K562 (cell line): ENCODE measurements around the gene CDK14. TPM values are rescaled to one million over a fixed set of nuclear protein-coding genes. Genes with fewer than 3 reads are reported as not detected.

Source experiments
- ATAC-seq: fragments of 200-7000 bp; cut with Tn5 transposase; 3 replicates; pipeline ENCODE4 v1.9.1; 2020; ENCODE audit warnings: moderate library complexity
- BruUV-seq: library from RNA; stranded (reverse); fragments of 400-500 nt; replicated peaks from 2 replicates; lab custom pipeline; 2021; lab: Mats Ljungman, UMichigan
- CTCF ChIA-PET: fragments of 300-600 bp; formaldehyde crosslinking; extraction: SDS; loops from one replicate; lab custom pipeline; 2021; ENCODE audit warnings: low intra/inter-chr PET ratio; lab: Yijun Ruan, JAX
- POLR2A ChIA-PET: fragments of 300-600, 350-650 bp; sonication (Branson Sonifier 250); formaldehyde crosslinking; extraction: SDS; loops from one replicate; lab custom pipeline; 2021; ENCODE audit warnings: antibody characterized with exemption, inconsistent platforms; lab: Yijun Ruan, JAX
- DNase-seq, 4 experiments: peaks; one replicate each; pipeline versions ENCODE4 v3.0.0 to v3.0.0-alpha.2; 2011 to 2018; ENCODE audit warnings: low spot score in 3 of 4, mixed read lengths in 3 of 4; ENCODE audit errors: extremely low read depth in 1 of 4
- FAIRE-seq: peaks from 2 replicates; lab custom pipeline; 2011; peaks lifted over from hg19 to GRCh38; lab: Jason Lieb, UNC
- H2AFZ ChIP-seq: 2 replicates; pipeline ENCODE4 v1.6.0; 2011; ENCODE audit warnings: low read depth, low read length, control low read depth, inconsistent platforms
- H3K27ac ChIP-seq: fragments of 200-600 bp; 3 replicates; pipeline ENCODE4 v1.8.0; 2011; ENCODE audit warnings: low read depth, mild to moderate bottlenecking, control low read depth, inconsistent platforms, low read length, moderate library complexity, mixed read lengths; ENCODE audit errors: extremely low read depth
- H3K27me3 ChIP-seq, 2 experiments: fragments of 300-600 bp in 1 of 2; 2 replicates in 1 of 2; 3 replicates in 1 of 2; pipeline versions ENCODE4 v1.6.0 to v1.8.0; 2011; ENCODE audit warnings: inconsistent platforms in 2 of 2, low read length in 2 of 2, mild to moderate bottlenecking in 1 of 2, mixed read lengths in 1 of 2, moderate library complexity in 1 of 2; ENCODE audit not compliant: control insufficient read depth in 2 of 2, insufficient read depth in 2 of 2
- H3K36me3 ChIP-seq: fragments of 300-600 bp; 3 replicates; pipeline ENCODE4 v1.8.0; 2011; ENCODE audit warnings: mild to moderate bottlenecking, low read length, inconsistent platforms; ENCODE audit not compliant: control insufficient read depth, insufficient read depth
- H3K4me1 ChIP-seq, 2 experiments: fragments of 200-600 bp in 1 of 2; replicated peaks in 1 of 2; 2 replicates in 1 of 2; 3 replicates in 1 of 2; pipeline versions ENCODE4 v1.5.1 to v1.8.0; 2011; ENCODE audit warnings: inconsistent platforms in 2 of 2, low read length in 2 of 2, mild to moderate bottlenecking in 1 of 2, mixed read lengths in 1 of 2, moderate library complexity in 1 of 2; ENCODE audit not compliant: control insufficient read depth in 2 of 2, insufficient read depth in 2 of 2
- H3K4me2 ChIP-seq: 2 replicates; pipeline ENCODE4 v1.6.1; 2011; ENCODE audit warnings: low read length, control low read depth, inconsistent platforms, mixed read lengths; ENCODE audit not compliant: insufficient read depth
- H3K4me3 ChIP-seq: fragments of 200-600 bp; sonication (generic), shearing (Covaris generic); 2 replicates; pipeline ENCODE4 v1.5.1; 2016; ENCODE audit warnings: control low read depth, inconsistent platforms
- H3K79me2 ChIP-seq: fragments of 200-600 bp; 3 replicates; pipeline ENCODE4 v1.8.0; 2011; ENCODE audit warnings: low read length, inconsistent platforms; ENCODE audit not compliant: control insufficient read depth, insufficient read depth
- H3K9ac ChIP-seq, 2 experiments: 2 replicates each; pipeline versions ENCODE4 v1.6.0 to v1.6.1; 2011; ENCODE audit warnings: low read depth in 2 of 2, low read length in 2 of 2, control low read depth in 1 of 2, inconsistent platforms in 1 of 2, mild to moderate bottlenecking in 1 of 2, mixed read lengths in 1 of 2; ENCODE audit not compliant: insufficient read depth in 1 of 2
- H3K9me1 ChIP-seq: one replicate; pipeline ENCODE4 v1.6.0; 2011; ENCODE audit warnings: inconsistent platforms, mild to moderate bottlenecking, low read length, moderate library complexity; ENCODE audit not compliant: control insufficient read depth, insufficient read depth
- H3K9me3 ChIP-seq: replicated peaks from 2 replicates; pipeline ENCODE4 v1.5.1; 2011; ENCODE audit warnings: low read depth, low read length, inconsistent platforms; ENCODE audit not compliant: control insufficient read depth, insufficient read depth
- H4K20me1 ChIP-seq: replicated peaks from 2 replicates; pipeline ENCODE4 v1.6.1; 2011; ENCODE audit warnings: low read length, inconsistent platforms, mixed read lengths; ENCODE audit not compliant: control insufficient read depth, insufficient read depth
- C11orf30 ChIP-seq: fragments of 450-650 bp; IDR thresholded peaks from 2 replicates; pipeline ENCODE4 v1.6.1; 2016; ENCODE audit warnings: low read depth, mild to moderate bottlenecking
- ERF ChIP-seq: fragments of 450-650 bp; formaldehyde crosslinking; IDR thresholded peaks from 2 replicates; pipeline ENCODE4 v1.4.0; 2020; ENCODE audit warnings: mild to moderate bottlenecking, mixed read lengths
- FOSL1 ChIP-seq: fragments of 200-800 bp; sonication (Bioruptor generic); conservative IDR thresholded peaks from 2 replicates; pipeline ENCODE4 v1.6.1; 2016; ENCODE audit warnings: missing genetic modification characterization, missing compliant biosample characterization
- KAT2B ChIP-seq: IDR thresholded peaks from one replicate; pipeline ENCODE4 v1.6.1; 2012; ENCODE audit warnings: low read depth, mild to moderate bottlenecking, control low read depth, inconsistent platforms, low read length, moderate library complexity
- MAFF ChIP-seq: IDR thresholded peaks from 2 replicates; pipeline ENCODE4 v1.6.1; 2012; ENCODE audit warnings: low read length, improper control_type of control experiment
- MAFG ChIP-seq: fragments of 450-650 bp; conservative IDR thresholded peaks from 2 replicates; pipeline ENCODE4 v1.6.1; 2016; ENCODE audit warnings: missing genetic modification characterization, missing compliant biosample characterization
- PHF20 ChIP-seq: fragments of 450-650 bp; IDR thresholded peaks from 2 replicates; pipeline ENCODE4 v1.6.1; 2018; ENCODE audit not compliant: partially characterized antibody
- RNF2 ChIP-seq: sonication (generic); IDR thresholded peaks from 2 replicates; pipeline ENCODE4 v1.6.1; 2016
- TCFL5 ChIP-seq: fragments of 250-450 bp; sonication (Bioruptor Pico); conservative IDR thresholded peaks from 2 replicates; pipeline ENCODE4 v1.6.1; 2021; ENCODE audit warnings: mild to moderate bottlenecking, moderate library complexity, matching md5 sums
- THRAP3 ChIP-seq: fragments of 450-650 bp; IDR thresholded peaks from 2 replicates; pipeline ENCODE4 v1.6.1; 2016; ENCODE audit warnings: mild to moderate bottlenecking, inconsistent platforms, borderline replicate concordance
- ZNF316 ChIP-seq: fragments of 450-650 bp; IDR thresholded peaks from 2 replicates; pipeline ENCODE4 v1.6.1; 2016
- ZNF324 ChIP-seq: fragments of 250-450 bp; sonication (Bioruptor Pico); IDR thresholded peaks from 2 replicates; pipeline ENCODE4 v1.4.0; 2020; ENCODE audit warnings: mild to moderate bottlenecking
- WGBS: fragments of 100-300 bp; shearing (Covaris generic); methylation state at CpG from one replicate; pipeline ENCODE4 v1.1.6; 2016; ENCODE audit warnings: low coverage, mixed read lengths; ENCODE audit not compliant: insufficient coverage; ENCODE audit errors: missing lambda C conversion rate; 5-methylcytosine and 5-hydroxymethylcytosine counted together
- in situ Hi-C: fragments of 300-500 bp; cut with MboI; formaldehyde crosslinking; loops from 4 replicates; pipeline ENCODE4 v1.15.0; 2018; ENCODE audit warnings: inconsistent platforms, mixed read lengths
- intact Hi-C: fragments of 100-400 bp; cut with micrococcal nuclease; formaldehyde crosslinking; loops from 2 replicates; pipeline ENCODE4 v1.14.2; 2022
- polyA plus RNA-seq, 8 experiments: library from polyadenylated mRNA; depleted of rRNA in 4 of 8; stranded (reverse) in 5 of 8; unstranded in 3 of 8; fragments of >200 nt; fragmentation: Nextera tagmentation in 2 of 8; fragmentation: Illumina TruSeq in 1 of 8; extraction: Ambion mirVana in 2 of 8; extraction: Trizol in 1 of 8; gene quantifications; 2 replicates each; pipeline versions ENCODE4 v1.2.1 to v1.2.3, GENCODE V29; 2011 to 2014; ENCODE audit warnings: inconsistent platforms in 1 of 8, missing spikeins in 1 of 8
- total RNA-seq, 7 experiments: library from RNA; depleted of rRNA in 6 of 7; stranded (reverse); fragments of >200 nt in 6 of 7; fragmentation: Illumina TruSeq in 2 of 7; extraction: Trizol in 2 of 7; gene quantifications; 2 replicates each; pipeline versions ENCODE4 v1.2.1 to v1.2.3, GENCODE V29; 2011 to 2021; ENCODE audit warnings: low replicate concordance in 1 of 7
- TF ChIP-seq, protein P1 (sequence below): sonication (generic); formaldehyde crosslinking; IDR thresholded peaks from 2 replicates; pipeline ENCODE4 v1.8.1; 2023; ENCODE audit warnings: mild to moderate bottlenecking, missing genetic modification reagents, moderate library complexity

CDK14 gene
- total and polyA plus RNA-seq, 9 of the 15 experiments (the other 6 are each of a cell fraction or from before 2014, with no cell fraction given), result 0.03 to 0.91 (median 0.16) TPM

DNA sequence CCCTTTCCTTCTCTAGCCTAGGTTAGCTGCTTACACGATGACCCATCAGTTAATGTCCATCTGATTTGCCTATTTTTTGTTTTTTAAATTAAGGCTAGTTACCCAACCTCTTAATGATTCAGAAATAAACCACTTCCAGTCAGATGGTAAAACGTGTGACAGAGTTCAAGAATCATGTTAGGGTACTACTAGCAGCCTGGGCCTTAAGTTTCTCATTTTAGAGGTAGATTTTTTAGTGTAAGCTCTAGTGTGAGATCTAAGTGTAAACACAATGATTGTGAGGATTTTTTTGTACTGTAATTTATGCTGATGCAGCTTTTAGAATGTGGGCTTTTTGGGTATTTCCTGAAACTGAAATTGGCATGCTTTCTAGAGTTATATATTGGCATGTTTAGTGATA is 130.0 kb downstream of the CDK14 start:
- BruUV-seq, result no TSS peak
- 0% methylated on average over 2 of the region's 2 CpGs for WGBS
- DNase-seq (no peak), FAIRE-seq (no peak), ATAC-seq (no peak)
- H2AFZ ChIP-seq, result no peak overlapping the region
- no peak overlapping the region for H3K9ac ChIP-seq
- no peaks in the 10 kb centered on the region for H4K20me1 ChIP-seq
- H3K4me3 ChIP-seq, result no peak overlapping the region
- no peaks in the 10 kb centered on the region for H3K4me1 ChIP-seq
- in situ Hi-C loops (no loop called here), intact Hi-C loops (no loop called here)
- H3K9me3 ChIP-seq, result no peaks in the 10 kb centered on the region
- H3K36me3 ChIP-seq, result no peaks in the 10 kb centered on the region
- H3K79me2 ChIP-seq, result no peaks in the 10 kb centered on the region
- no peak overlapping the region for H3K4me2 ChIP-seq
- H3K27ac ChIP-seq, result no peak overlapping the region
- H3K9me1 ChIP-seq, result no peaks in the 10 kb centered on the region
- CTCF ChIA-PET, result no interaction called here
- POLR2A ChIA-PET, result no interaction called here
- no peaks in the 10 kb centered on the region for H3K27me3 ChIP-seq
- TF ChIP-seq THRAP3 (no peak), TCFL5 (no peak), RNF2 (no peak), MAFF (peak; percentile 8; the same call in 1 of the 2 replicates), FOSL1 (tag) (no peak), ZNF316 (peak; percentile 61), ZNF324 (CRISPR knock-in tag) (no peak), KAT2B (no peak), ERF (CRISPR knock-in tag) (no peak), MAFG (tag) (peak; percentile 47; the same call in 1 of the 2 replicates), C11orf30 (peak; percentile 38; the same call in 1 of the 2 replicates), PHF20 (no peak)
- TF ChIP-seq, protein P1, sequence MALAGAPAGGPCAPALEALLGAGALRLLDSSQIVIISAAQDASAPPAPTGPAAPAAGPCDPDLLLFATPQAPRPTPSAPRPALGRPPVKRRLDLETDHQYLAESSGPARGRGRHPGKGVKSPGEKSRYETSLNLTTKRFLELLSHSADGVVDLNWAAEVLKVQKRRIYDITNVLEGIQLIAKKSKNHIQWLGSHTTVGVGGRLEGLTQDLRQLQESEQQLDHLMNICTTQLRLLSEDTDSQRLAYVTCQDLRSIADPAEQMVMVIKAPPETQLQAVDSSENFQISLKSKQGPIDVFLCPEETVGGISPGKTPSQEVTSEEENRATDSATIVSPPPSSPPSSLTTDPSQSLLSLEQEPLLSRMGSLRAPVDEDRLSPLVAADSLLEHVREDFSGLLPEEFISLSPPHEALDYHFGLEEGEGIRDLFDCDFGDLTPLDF (CRISPR knock-in tag), result no peak
- TF ChIP-seq, all 486 proteins: peak for 4
